Gastroesophageal sphincter (tissue), 4 donors: ENCODE data around the gene IL17B. TPM values are rescaled to one million over a fixed set of nuclear protein-coding genes. Genes with fewer than 3 reads are reported as not detected.

ENCODE experiments used
- ATAC-seq: fragments of 150-250 bp; one replicate; pipeline ENCODE4 v1.9.1; 2016; ENCODE audit warnings: mild to moderate bottlenecking, moderate library complexity
- H3K27ac ChIP-seq, 4 donors: fragments of 200-600 bp; sonication (generic) in 3 of 4; 1 replicate in 3 of 4; 2 replicates in 1 of 4; pipeline ENCODE4 v1.5.1; 2016 to 2019
- H3K27me3 ChIP-seq: fragments of 200-600 bp; sonication (generic); one replicate; pipeline ENCODE4 v1.5.1; 2019
- H3K36me3 ChIP-seq, 2 donors: fragments of 200-600 bp; sonication (generic); one replicate each; pipeline ENCODE4 v1.5.1; 2019; ENCODE audit warnings: control low read depth in 1 of 2
- H3K4me1 ChIP-seq, 3 donors: fragments of 200-600 bp; sonication (generic); 1 replicate in 2 of 3; 2 replicates in 1 of 3; pipeline ENCODE4 v1.5.1; 2016 to 2019; ENCODE audit warnings: control low read depth in 2 of 3
- H3K4me3 ChIP-seq, 2 donors: fragments of 200-600 bp; sonication (generic); one replicate each; pipeline ENCODE4 v1.5.1; 2019; ENCODE audit warnings: mild to moderate bottlenecking in 1 of 2, moderate library complexity in 1 of 2
- H3K9me3 ChIP-seq, 3 donors: fragments of 200-600 bp; sonication (generic); one replicate each; pipeline ENCODE4 v1.5.1; 2017 to 2019; ENCODE audit warnings: control low read depth in 2 of 3
- CTCF ChIP-seq, 4 experiments: fragments of 200-600 bp in 2 of 4; fragments of 450-650 bp in 2 of 4; sonication (generic) in 1 of 4; IDR thresholded peaks; one replicate each; pipeline ENCODE4 v1.5.1; 2017 to 2019; ENCODE audit warnings: antibody characterized with exemption in 4 of 4, mild to moderate bottlenecking in 2 of 4, moderate library complexity in 2 of 4
- EP300 ChIP-seq: sonication (generic); formaldehyde crosslinking; IDR thresholded peaks from one replicate; pipeline ENCODE4 v1.6.1; 2017; ENCODE audit warnings: antibody characterized with exemption, mild to moderate bottlenecking
- POLR2A ChIP-seq, 2 donors: fragments of 450-650 bp; IDR thresholded peaks; one replicate each; pipeline ENCODE4 v1.6.1; 2017; ENCODE audit warnings: antibody characterized with exemption in 2 of 2, mild to moderate bottlenecking in 2 of 2, moderate library complexity in 1 of 2
- POLR2AphosphoS5 ChIP-seq: sonication (generic); formaldehyde crosslinking; IDR thresholded peaks from one replicate; pipeline ENCODE4 v1.6.1; 2017; ENCODE audit warnings: antibody characterized with exemption
- WGBS, 2 donors: methylation state at CpG; one replicate each; pipeline ENCODE4 v1.1.5; 2018; ENCODE audit warnings: low coverage in 1 of 2; 5-methylcytosine and 5-hydroxymethylcytosine counted together
- total RNA-seq, 4 donors: library from RNA; depleted of rRNA; stranded (reverse); fragments of >200 nt; gene quantifications; one replicate each; pipeline ENCODE4 v1.1.0, GENCODE V29; 2016

The IL17B gene
- total RNA-seq, 4 donors from 2014 or later: 2.3 to 7.2 (median 4.0) TPM

GRCh38 chr5:149328177-149328576, 50.9 kb downstream of the IL17B start:
- H3K4me3 ChIP-seq: no peak overlapping the region
- H3K27me3 ChIP-seq: no peaks in the 10 kb centered on the region
- H3K27ac ChIP-seq: no peak overlapping the region
- TF ChIP-seq POLR2AphosphoS5: no peak
- TF ChIP-seq EP300: no peak
- TF ChIP-seq CTCF (IDR thresholded peaks at IDR 0.05): no peak
- no peak for TF ChIP-seq POLR2A (IDR thresholded peaks at IDR 0.05)
- 96% methylated on average over 4 to 5 of the region's 5 CpGs for WGBS, 2 donors
- no peaks in the 10 kb centered on the region for H3K4me1 ChIP-seq
- no peak for ATAC-seq
- no peaks in the 10 kb centered on the region for H3K9me3 ChIP-seq
- peaks cover 0 to 65% of the 10 kb centered on the region in 2 donors for H3K36me3 ChIP-seq

GRCh38 chr5:149326611-149327010, 52.5 kb downstream of the IL17B start:
- H3K27ac ChIP-seq: no peak overlapping the region
- peaks cover 0 to 60% of the 10 kb centered on the region in 2 donors for H3K36me3 ChIP-seq
- no peaks in the 10 kb centered on the region for H3K27me3 ChIP-seq
- 80 to 82% methylated on average over 3 of the region's 3 CpGs for WGBS, 2 donors
- ATAC-seq: no peak
- TF ChIP-seq POLR2AphosphoS5 (no peak), CTCF (IDR thresholded peaks at IDR 0.05) (no peak), POLR2A (IDR thresholded peaks at IDR 0.05) (no peak), EP300 (no peak)
- no peak overlapping the region for H3K4me3 ChIP-seq
- no peaks in the 10 kb centered on the region for H3K9me3 ChIP-seq
- H3K4me1 ChIP-seq: peaks cover 0 to 4% (median 0%) of the 10 kb centered on the region in 3 donors

- TF ChIP-seq EP300 (no peak), POLR2A (IDR thresholded peaks at IDR 0.05) (no peak), CTCF (IDR thresholded peaks at IDR 0.05) (no peak), POLR2AphosphoS5 (no peak)
- Histone ChIP-seq H3K27me3 (no peaks in the 10 kb centered on the region), H3K36me3 (peaks cover 0 to 56% of the 10 kb centered on the region in 2 donors), H3K9me3 (no peaks in the 10 kb centered on the region), H3K4me1 (peaks cover 0 to 8% (median 3%) of the 10 kb centered on the region in 3 donors), H3K27ac (no peak overlapping the region), H3K4me3 (no peak overlapping the region)
- 93 to 100% methylated on average over 2 to 5 of the region's 5 CpGs for WGBS, 2 donors
- ATAC-seq: no peak
Observed at GRCh38 chr5:149325894-149326293, 53.2 kb downstream of the IL17B start.

GRCh38 chr5:149325166-149325735, 53.8 kb downstream of the IL17B start:
- Histone ChIP-seq H3K4me3 (no peak overlapping the region), H3K36me3 (peaks cover 0 to 50% of the 10 kb centered on the region in 2 donors)
- no peak for ATAC-seq

More at GRCh38 chr5:149325166-149325735, 53.8 kb downstream of the IL17B start:
- no peak overlapping the region for H3K27ac ChIP-seq
- no peaks in the 10 kb centered on the region for H3K27me3 ChIP-seq
- TF ChIP-seq POLR2AphosphoS5 (no peak), EP300 (no peak), CTCF (IDR thresholded peaks at IDR 0.05) (no peak), POLR2A (IDR thresholded peaks at IDR 0.05) (no peak)
- no peaks in the 10 kb centered on the region for H3K9me3 ChIP-seq
- H3K4me1 ChIP-seq: peaks cover 0 to 15% (median 9%) of the 10 kb centered on the region in 3 donors
